Activated CD4-positive, alpha-beta T cell treated with anti-CD3 and anti-CD28 coated beads for 48 hours (primary cell): ENCODE data around the gene BSN.

Experiments
- DNase-seq: peaks from one replicate; pipeline ENCODE4 v3.0.0-alpha.2; 2020

Gene BSN

DNA sequence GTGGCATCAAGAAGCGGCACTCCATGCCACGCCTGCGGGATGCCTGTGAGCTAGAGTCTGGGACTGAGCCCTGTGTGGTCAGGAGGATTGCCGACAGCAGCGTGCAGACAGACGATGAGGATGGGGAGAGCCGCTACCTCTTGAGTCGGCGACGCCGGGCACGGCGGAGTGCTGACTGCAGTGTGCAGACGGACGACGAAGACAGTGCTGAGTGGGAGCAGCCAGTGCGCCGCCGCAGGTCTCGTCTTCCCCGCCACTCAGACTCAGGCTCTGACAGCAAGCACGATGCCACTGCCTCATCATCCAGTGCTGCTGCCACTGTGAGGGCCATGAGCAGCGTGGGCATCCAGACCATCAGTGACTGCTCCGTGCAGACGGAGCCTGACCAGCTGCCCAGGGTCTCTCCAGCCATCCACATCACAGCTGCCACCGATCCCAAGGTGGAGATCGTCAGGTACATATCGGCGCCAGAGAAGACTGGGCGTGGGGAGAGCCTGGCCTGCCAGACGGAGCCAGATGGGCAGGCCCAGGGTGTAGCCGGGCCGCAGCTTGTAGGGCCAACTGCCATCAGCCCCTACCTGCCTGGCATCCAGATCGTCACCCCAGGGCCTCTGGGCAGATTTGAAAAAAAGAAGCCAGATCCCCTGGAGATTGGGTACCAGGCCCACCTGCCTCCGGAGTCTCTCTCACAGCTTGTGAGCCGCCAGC lies 103.1 kb downstream of the BSN start:
- DNase-seq = no peak

GRCh38 chr3:49658711-49659110 lies 104.4 kb downstream of the BSN start:
- no peak for DNase-seq

DNA sequence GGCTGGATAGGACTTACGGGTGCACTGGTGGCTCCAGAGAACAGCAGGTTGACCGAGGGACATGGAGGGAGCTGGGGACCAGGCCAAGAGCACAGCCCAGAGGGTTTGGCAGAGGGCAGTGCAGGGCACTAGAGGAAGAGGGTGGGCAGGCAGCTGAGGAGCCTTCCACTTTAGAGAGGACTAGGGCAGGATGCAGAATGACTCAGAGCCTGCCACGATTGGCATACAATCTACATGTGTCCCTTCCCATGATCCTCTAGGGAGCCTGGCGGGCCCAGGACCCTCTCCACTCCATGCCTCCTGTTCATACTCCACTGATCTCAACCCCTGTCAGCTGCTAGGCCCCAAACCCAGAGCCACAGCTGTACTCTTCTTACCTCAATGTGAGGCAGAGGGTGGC lies 105.5 kb downstream of the BSN start:
- no peak for DNase-seq

DNA sequence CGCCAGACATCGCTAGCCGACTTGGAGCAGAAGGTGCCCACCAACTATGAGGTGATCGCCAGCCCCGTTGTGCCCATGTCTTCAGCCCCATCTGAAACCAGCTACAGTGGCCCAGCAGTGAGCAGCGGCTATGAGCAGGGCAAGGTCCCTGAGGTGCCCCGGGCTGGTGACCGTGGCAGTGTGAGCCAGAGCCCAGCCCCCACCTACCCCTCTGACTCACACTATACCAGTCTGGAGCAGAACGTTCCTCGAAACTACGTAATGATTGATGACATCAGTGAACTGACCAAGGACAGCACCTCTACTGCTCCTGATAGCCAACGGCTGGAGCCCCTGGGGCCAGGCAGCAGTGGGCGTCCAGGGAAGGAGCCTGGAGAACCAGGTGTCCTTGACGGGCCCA lies 107.0 kb downstream of the BSN start:
- no peak for DNase-seq

DNA sequence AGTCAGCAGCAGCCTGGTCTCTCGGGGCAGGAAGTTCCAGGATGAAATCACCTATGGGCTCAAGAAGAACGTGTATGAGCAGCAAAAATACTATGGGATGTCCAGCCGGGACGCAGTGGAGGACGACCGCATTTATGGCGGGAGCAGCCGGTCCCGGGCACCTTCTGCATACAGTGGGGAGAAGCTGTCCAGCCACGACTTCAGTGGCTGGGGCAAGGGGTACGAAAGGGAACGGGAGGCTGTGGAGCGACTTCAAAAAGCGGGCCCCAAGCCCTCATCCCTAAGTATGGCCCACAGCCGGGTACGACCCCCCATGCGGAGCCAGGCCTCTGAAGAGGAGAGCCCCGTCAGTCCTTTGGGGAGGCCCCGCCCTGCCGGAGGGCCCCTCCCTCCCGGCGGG lies 107.7 kb downstream of the BSN start:
- DNase-seq = no peak

- no peak for DNase-seq
Measured at GRCh38 chr3:49662720-49663413, 108.6 kb downstream of the BSN start.

GRCh38 chr3:49663831-49664230 lies 109.6 kb downstream of the BSN start:
- no peak for DNase-seq

DNA sequence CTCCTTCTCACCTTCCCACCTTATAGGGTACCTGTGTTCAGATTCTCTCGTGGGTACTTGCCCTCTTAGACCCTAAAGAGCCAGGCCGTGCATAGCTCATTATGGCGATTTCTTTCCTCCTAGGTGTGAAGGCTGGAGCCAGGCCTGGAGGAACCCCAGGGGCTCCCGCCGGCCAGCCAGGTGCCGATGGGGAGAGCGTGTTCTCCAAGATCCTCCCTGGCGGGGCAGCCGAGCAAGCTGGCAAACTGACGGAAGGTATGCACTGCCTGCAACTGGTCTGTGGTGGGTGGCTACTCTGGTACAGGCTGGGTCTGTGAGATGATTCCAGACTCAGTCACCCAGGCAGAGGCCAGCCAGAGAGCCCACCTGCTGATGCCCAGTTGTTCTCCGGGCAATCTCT lies 110.0 kb downstream of the BSN start:
- DNase-seq = no peak

- DNase-seq = no peak
Measured at GRCh38 chr3:49665822-49666519, 111.7 kb downstream of the BSN start.

DNA sequence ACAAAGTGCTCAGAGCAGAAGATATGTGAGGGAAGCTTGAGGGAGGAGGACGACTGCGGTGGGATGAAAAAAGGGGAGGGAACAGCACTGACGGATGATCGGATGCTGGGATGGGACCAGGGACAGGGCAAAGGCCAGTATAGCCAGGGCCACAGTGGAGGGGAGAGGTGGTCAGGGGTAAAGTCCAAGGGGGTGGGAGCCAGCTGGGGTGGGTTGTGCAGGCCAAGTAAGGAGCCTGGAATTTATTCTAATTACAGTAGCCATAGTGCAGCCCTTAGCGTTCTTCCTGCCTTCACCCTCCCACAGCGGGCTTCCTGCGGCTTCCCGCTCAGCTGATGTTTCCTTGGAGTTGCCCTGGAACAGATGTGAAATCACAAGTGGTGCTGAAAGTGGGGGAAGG lies 112.3 kb downstream of the BSN start:
- DNase-seq = no peak

DNA sequence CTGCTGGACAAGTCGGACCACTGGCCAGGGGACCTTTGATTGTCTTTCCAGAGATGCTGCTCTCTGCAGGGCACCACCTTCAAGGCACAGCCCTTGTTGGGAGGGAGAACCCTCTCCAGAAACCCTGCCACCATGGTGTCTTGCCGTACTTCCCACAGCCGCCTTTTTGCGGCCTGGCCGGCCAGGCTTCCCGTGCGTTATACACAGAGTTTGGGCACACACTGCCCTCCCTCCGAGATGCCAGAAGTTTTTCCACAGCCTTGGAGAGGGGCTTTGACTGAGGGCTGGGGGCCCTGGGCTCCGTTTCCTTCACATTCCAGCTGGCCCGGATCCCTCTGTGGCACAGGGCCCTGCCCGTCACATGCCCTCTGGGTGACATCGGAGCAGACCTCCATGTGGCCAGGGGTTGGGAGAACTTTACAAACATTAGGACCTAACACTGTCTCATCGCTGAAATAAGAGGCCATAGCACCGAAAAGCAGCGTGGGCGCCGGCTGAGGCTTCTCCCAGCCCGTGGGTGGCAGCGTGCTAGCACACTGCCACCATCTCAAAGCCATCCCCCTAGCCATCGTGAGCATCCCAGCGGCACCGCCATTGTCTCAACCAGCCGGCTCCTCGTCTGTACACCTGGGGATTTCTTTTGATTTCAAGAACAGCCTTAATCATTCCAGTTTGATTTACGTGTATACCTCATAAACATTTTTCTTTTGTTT lies 113.6 kb downstream of the BSN start:
- DNase-seq = no peak

DNA sequence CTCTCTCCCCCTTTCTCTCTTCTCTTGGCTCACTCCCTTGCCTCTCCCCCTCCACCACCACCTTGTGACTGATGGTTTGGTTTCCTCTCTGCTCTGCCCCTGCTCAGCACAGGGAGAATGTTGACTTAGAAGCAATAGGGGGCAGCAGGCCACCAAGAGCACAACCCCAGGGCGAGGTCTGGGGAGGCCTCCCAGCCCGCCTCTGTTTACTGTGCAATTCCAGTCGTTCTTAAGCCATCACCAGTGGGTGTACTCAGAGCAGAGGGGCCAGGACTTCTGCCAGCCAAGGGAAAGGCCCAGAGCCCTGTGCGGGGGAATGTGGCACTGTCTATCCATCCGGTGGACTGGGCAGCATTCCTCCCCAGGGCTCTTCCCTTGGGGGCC lies 114.1 kb downstream of the BSN start:
- DNase-seq = no peak

GRCh38 chr3:49668861-49669260 lies 114.6 kb downstream of the BSN start:
- no peak for DNase-seq

- no peak for DNase-seq
Measured at GRCh38 chr3:49669352-49669751, 115.1 kb downstream of the BSN start.

DNA sequence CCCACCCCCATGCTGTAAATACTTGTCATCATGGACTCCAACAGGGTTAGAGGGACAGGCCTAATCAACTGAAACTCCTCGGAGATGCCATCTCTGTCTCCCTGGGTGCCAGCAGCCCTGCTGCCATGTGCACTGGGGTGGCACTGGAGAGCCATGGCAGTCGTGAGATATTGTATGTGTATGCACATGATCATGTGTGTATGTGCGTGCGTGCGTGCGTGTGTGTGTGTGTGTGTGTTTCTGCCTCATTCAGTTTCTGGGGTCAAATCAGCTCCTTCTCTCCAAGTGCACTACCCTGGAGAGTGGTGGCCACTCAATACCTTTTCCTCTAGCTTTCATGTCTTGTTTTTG lies 116.6 kb downstream of the BSN start:
- DNase-seq = no peak

- peak; percentile 82 for DNase-seq
Measured at GRCh38 chr3:49671291-49672288, 117.3 kb downstream of the BSN start.

GRCh38 chr3:49673121-49673714 lies 118.9 kb downstream of the BSN start:
- DNase-seq = no peak

DNA sequence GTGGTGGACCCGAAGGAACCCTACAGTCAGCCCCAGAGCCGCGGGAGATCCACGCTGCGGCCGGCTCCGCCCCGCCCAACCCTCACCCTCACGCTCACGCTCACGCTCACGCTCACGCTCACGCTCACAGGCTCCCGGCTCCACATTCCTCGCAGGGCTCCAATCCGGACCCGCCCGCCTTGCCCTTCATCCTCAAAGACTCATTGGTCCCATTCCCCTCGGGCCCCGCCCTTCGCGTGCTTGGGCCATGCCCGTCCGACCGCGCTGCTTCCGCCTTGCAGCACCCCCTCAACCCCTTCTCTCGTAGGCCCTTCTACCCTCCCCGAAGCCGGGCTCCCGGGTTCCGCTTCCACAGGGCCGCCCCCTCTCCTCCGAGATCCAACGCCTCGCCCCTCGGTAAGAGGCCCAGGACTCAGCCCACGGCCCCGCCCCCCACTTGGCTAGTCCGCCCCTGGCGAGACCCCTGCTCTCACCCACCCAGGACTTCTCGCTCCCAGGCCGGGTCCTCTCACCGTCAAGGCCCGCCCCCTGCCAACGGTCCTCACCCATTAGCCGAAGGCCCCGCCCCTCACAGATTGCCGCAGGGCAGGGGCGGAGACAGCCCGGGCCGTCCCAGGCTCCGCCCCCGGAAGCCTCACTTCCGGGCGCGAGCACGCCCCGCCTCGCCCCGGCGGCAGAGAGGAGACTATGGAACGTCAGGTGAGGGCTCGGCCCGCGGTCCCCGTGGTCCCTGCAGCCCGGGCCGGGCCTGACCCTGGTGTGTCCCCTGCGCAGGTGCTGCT lies 119.6 kb downstream of the BSN start, which contains the start of gene APEH:
APEH (plus strand) TSS at position 637 of the 782 bp plus-strand sequence; CDS start at position 688, 51 bp downstream.
- peak; percentile 99 for DNase-seq

- peak; percentile 60 for DNase-seq
Measured at GRCh38 chr3:49674497-49674983, 120.3 kb downstream of the BSN start.

GRCh38 chr3:49675912-49676311 lies 121.6 kb downstream of the BSN start:
- no peak for DNase-seq
